CD4-positive, alpha-beta T cell treated with Interleukin-21 for 1 hour (primary cell): ENCODE results near the gene ATP8A2.

Experiments used
- DNase-seq: peaks from one replicate; pipeline ENCODE4 v3.0.0-alpha.2; 2020

Gene ATP8A2

DNA sequence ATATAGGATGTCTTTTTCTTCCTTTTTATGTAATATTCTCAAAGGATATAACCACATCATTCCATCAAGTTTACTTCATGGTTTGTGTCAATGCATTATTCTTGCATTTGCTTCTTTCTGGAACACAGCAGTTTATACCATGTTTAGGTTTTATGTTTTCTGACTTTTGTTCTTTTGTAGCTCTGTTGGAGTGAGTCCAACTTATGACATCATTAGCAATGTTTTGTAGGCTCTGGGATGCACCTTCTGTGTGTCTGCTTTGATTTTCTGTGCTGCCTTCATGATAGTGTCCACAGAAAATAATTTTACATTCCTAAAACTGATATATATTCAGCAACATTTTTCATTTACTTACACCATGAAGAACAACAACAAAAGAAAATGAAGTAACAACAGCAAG, 611.1 kb downstream of the ATP8A2 start:
- DNase-seq: no peak

DNA sequence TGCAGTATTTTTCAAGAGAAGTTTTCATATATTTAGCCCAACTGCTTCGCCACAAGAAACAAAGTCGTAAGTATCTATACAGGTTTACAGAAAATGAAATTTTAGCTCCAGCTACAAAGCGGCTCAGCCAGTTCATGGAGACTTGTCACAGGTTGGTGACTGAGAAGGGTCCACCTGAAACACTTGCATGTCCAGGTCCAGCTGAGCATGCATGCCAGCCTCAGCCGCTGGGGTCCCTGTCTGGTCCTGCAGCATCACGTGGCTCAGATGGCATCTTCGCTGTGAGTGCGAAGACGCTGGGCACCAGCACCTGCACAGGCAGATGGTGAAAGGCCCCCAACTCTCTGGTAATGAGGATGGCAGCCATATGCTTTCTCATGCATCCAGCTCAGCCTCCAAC, 616.2 kb downstream of the ATP8A2 start:
- DNase-seq: no peak

DNA sequence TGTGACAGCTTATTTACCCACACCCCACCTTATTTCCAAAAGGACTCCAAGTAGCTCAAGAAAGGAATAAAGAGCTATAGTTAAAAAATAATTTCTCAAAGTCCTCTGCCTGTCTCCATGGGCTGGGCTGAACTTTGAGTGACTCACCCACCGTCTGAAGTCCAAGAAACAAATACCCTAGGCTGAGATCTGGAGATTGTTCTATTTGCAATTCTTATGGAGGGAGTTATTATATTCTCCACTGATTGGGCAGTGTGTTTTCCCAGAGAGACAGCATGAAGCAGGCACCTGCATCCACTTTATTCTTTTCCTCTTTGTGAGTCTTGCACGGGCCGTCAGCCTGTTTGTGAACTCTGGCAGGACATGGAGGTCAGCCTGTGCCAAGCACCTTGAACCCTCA, 616.9 kb downstream of the ATP8A2 start:
- DNase-seq: no peak

DNA sequence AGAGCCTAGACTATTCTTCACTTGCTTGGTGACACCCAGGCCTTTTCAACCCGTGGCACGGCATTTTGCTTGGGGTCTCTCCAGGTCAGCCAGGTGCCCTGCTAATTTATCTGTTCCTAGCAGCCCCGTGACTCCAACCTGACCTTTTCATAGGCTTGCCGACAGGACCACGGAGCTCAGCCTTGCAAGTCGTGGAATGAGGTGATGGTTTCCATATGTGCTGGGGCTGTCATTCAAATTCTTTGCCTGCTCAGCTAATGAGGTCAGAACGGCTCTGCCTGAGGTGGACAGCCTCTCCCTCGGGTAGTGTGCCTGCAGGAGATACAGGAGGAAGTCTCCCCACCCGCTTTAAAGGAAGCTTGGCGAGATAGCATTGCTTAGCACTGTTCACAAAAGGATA, 619.0 kb downstream of the ATP8A2 start:
- DNase-seq: no peak

DNA sequence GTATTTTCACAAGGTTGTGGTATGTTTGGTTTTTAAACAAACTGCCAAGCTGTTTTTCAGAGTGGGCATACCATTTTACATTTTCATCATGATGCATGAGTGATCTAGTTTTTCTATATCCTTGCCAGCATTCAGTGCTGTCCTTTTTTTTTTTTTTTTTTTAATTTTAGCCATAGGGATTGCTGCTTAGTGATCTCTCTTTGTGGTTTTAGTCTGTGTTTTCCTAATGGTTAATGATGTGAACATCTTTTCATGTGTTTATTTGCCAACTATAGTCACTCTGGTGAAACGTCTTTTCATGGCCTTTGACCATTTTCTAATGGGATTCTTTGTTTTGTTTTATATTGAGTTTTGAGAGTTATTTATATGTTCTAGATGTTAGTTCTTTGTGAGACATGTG, 620.3 kb downstream of the ATP8A2 start:
- no peak for DNase-seq

DNA sequence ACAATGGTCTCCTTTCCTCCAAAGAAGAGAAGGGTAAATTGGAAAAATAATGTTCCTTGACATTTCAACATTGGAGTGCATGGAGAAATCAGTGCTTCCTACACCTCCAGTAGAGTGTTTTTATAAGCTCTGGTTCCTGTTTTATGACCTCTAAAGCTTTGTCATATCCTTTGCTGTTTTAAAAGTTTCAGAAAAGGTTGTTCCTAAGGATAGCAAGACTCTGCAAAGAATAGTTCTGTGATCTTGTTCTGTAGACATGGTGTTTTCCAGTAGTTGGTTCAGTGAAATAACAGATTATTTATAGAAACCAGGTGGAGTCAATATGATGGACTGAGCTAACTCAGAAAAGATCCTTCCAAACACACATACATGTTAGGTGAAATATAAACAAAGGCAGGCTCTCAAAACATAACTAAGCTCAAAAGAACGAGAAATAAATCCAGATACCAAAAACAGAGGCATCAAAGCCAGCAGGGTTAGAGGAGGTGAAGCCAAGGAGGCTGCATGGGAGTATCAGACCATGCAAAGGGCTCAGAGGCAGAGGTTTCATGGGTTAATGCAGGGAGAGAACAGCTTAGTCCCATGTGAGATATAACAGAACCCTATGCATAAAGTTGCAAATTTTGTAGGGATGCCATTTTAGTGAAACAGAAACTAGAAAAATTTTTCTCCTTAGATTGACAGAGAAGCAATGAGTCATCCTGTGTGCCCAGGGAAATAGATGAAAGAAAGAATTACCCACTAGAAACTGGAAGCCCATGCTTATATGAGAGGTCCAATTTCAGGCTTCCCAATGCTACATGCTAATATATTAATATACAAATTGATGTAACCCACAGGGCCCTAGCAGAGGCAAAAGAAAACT, 635.7 kb downstream of the ATP8A2 start:
- DNase-seq: no peak

DNA sequence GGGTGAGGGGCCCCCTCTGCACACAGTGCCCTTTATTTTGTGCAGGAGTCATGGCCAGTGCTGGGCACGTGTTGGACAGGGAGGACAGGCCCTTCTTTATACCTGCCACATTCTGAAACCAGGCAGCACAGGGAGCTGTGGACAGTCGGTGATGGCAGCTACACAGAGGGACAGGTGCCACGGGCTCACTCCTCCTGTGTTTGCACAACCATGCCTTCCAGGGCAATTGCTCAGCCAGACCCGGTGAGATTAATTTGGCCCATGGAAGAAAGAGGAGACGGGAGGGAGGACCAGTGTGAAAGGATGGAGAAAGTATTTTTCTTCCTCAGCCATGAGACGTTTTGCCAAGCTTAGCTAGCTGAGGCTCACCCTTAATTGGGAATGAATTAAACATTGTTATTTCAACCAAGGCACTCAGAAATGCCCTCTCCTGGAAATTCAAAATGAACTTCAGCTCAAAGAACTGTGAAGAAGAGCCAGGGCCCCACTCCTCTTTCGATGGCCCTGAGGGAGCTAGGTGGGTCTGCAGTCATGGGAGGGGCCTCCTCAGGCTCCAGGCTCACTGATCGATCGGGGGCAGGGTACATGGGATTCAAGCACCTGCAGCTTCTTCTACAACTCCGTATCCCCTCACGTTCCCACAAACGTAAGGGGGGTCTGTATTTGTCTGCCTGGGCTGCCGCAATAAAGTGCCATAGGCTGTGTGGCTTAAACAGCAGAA, 638.9 kb downstream of the ATP8A2 start:
- DNase-seq: no peak

DNA sequence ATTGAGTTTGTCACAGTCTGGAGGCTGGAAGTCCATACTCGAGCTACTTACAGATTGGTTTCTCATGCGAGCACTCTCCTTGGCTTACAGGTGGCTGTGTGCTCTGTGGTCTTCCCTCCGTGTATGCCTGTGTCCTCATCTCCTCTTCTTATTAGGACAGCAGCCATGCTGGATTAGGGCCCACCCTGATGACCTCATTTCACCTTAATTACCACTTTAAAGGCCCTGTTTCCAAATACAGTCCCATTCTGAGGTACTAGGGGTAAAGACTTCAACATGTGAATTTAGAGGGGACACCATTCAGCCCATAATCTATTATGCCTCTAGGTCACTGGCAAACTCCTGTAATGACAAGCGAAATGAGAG, 639.4 kb downstream of the ATP8A2 start:
- DNase-seq: no peak

DNA sequence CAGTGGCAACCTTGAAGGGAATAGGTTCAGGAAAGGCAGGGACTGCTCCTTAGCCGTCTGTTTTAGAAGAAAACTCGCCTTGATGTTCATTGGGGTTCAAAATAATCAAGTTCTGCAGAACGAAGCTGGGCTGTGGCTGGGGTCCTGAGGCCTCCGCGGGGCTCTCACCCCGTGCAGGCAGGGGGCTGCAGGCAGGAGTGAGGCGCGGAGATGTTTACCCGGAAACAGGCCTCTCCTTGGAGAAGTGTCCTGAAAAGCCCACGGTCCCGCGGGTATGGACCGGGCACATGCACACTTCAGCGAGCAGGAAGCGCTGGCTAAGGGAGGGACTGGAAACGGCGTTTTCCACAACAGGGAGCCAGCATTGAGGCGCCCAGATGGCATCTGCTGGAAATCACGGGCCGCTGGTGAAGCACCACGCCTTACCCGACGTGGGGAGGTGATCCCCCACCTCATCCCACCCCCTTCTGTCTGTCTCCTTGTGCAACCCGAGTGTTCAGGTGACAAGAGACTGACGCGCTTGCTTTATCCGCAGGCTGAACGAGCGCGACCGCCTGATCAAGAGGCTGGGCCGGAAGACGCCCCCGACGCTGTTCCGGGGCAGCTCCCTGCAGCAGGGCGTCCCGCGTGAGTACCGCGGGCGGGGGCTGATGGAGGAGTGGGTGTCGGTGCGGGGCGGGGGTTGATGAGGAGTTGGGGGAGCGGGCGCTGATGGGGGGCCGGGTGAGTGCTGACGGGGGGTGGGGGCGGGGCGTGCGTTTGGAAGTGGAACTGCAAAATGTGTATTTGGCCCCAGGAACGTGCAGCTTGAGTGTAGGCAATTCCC, 640.4 kb downstream of the ATP8A2 start:
- DNase-seq: peak; percentile 61

DNA sequence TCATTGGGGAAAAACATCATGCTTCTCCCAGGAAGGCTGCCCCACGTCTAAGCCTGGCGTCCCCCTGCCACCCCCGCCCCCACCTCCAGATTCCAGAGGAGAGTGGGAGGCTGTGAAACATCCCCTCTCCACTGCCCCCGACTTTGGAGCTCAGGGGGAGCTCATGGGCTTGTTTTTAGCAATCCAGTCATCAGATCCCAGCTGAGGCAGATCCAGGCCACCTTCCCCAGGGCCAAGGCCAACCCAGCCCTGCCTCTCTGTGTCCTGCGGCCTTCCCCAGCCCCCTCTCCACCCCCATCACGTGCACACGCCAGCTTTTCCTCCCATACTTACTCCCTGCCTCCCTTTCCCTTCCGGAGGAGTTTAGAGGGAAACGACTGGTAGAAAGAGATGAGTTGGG, 641.2 kb downstream of the ATP8A2 start:
- DNase-seq: no peak

DNA sequence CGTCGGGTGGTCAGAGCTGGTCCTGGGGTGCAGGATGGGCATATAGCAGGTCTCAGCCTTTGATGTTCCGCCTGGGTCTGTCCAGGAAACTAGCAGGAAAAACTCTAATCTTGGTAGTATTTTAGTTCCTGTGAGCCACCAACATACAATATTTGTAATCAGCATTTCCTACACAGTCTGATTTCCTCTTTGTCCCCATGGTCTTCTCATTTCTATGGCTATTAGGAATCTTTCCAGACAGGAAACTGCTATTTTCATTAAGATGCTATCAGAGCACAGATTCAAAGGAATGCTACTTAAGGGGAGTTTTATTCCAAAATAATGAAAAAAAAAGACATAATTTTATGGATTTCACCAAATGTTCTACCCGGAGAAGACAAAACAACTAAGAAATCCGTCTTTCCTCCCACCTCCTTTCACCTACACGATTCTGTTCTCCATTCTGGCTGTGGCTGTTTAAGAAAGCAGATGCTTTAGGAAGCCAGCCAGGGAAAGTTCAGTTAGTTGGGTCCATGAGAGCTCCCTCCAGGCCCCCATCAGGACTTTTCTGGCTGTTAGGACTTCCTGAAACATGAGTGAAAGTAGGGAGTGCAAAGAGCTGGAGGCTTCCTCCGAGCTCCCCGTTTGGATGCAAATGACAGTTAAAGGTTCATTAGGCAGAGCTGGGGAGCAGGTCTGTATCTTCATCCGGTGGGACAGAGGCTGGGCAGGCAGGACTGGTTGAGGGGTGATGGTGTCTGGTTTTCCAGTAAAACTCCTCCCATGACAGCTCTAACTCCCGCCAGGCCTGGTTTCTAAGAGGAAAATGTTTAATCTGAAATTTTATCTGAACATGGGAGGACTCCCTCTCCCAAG, 643.7 kb downstream of the ATP8A2 start:
- DNase-seq: no peak

DNA sequence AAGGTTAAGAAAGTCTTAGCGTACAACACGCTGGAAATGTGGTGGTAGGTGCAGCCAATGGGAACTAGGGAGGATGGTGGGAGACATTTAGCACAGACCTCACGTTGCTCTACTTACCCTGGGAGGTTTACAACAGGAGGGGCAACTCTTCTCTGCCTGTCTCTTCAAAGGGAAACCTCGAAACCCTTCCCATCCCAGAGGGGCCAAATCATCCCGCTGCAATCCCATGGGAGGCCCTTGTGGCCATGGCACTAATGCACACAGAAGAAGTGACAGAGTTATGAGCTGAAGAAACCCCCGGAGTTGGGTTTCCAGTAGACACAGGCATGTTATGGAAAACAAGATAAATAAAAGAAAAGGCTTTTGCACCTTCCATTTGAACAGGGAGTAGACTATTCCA, 644.4 kb downstream of the ATP8A2 start:
- DNase-seq: no peak

DNA sequence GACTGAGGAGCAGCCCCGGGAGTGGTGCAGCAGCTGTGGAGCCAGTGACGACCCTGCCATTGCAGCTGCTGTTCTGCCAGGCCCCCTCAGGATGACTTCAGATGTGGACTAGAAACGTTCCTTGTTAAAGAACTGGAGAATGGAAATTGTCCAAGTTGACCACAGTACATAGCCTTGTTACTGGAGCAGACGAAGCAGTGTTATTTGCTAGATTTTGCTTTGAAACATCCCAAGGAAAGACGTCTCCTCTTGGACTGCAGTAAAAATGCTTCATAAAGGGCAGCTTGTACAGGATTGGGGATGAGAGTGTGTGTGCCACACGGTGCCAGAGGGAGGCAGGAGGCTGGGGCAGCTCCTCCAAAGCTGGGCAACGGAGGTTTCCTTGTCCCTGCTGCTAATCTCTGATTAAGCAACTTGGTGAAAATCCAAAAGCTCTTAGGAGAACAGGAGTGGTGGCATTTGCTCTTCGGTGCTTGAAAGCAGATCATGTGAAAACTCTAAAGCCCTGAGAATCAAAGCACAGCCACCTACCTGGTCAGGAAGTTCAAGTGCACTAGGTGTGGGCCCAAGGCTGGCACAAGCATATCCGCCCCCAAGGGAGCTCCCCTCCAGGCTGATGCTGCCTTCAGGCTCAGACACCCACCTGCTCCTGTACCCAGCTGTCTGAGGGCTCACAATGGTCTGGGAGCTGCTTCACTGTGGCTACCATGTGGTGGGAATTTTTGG, 645.6 kb downstream of the ATP8A2 start:
- peak; percentile 5 for DNase-seq

DNA sequence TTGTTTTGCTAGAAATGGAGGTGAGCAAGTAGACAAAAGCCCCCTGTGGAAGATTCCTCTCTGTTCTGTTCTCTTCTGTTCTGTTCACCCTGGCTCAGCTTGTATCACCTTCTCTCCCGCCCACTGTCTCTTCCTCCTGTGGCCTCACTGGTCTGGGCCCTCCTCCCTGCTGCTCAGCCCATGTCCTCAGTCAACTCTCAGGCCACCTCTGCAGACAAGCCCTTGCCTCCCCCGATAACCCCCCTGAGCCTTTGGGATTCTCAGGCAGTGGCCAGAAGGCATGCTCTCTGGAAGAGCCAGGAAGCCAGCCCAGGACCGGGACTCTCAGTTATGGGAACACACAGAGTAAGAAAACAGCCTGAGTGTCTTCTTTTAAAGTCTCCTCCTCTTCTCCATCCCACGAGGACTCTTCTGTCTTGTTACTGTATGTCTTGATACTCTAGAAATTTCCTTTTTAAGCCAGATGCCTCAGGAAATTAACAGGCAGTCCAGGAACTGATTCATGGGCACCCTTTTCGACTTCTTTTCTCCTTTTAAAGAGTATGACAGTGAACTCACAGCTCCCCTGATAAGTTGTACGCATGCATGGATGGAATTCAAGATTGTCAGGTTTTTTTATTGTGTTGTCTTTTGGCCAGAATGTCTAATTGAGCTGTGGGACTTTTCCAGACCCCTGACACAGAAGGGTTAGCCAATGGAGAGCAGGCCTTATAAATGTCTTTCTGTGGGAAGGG, 646.3 kb downstream of the ATP8A2 start:
- DNase-seq: no peak

DNA sequence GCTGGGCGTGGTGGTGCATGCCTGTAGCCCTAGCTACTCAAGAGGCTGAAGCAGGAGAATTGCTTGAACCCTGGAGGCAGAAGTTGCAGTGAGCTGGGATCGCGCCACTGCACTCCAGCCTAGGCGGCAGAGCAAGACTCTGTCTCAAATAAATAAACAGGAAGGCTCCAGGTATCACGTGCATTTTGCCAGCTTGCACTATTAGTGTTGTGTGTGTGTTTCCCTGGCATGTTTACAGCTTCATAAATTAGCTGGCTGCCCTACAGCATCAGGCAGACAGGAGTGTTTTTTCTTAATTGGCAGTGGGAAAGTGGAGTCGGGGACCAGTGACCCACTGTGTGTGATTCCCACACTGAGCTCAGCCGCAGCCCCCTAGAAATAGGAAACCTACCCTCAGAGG, 647.5 kb downstream of the ATP8A2 start:
- DNase-seq: no peak

DNA sequence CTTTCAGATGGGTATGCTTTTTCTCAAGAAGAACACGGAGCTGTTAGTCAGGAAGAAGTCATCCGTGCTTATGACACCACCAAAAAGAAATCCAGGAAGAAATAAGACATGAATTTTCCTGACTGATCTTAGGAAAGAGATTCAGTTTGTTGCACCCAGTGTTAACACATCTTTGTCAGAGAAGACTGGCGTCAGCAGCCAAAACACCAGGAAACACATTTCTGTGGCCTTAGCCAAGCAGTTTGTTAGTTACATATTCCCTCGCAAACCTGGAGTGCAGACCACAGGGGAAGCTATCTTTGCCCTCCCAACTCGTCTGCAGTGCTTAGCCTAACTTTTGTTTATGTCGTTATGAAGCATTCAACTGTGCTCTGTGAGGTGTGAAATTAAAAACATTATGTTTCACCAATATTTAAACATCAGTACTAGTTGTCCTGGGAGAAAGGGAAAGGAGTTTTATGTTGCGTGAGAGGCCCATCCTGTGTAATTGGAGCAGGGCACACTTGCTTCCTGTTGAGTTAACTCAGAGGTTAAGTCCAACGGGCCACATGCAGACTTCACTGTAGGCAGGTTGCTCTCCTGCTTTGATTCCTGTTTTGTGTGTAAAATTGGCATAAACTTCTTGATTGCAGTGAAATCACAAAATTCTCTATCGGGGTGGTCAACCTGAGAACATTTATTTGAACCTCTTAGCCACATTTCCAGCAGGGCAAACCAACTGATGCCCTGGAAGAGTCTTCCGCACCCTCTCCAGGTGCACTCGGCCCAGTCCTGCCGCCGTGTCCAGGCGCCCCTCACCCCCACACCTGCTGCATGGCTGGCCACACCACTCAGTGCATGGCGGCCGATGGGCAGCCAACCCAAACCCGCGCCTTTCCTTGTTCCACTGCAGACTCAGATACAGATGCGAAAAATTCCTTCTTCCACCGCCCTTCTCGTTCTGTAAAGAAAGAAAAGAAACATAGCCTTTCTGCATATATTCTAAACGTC, 648.4 kb downstream of the ATP8A2 start:
- DNase-seq: no peak

DNA sequence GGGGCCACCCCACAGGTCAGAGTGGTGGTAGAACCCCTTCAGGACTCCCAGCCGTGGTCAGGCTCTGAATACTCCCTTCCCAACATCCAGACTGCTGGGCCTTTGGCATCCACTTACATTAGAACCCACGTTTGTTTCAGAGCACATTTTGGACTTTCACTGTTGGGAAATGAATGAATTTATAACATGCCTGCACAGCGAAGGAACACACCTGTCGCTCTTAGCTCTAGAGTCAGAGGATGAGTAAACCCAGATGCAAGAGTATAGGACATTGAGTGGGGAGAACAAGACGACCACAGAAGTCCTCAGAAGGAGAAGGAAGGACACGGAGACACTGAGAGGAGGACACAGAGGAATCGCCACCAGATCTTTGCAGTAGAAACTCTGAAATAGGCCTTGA, 649.1 kb downstream of the ATP8A2 start:
- DNase-seq: no peak

DNA sequence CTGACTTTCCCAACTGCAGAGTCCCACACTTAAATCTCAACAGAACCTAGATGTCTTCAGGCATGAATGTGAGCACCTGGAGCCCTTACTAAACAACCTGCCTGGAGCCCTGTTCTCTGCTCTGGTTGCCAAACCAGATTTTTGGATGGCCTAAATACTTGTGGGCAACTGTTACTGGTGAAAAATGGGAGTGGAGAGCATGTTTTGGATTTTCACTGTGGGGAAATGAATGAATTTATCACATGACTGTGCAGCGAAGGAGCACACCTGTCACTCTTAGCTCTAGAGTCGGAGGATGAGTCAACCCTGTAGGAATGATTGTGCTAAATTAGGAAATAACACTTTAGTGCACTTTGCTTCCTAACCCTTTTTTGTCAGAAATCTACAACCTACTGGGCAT, 649.7 kb downstream of the ATP8A2 start:
- DNase-seq: no peak

DNA sequence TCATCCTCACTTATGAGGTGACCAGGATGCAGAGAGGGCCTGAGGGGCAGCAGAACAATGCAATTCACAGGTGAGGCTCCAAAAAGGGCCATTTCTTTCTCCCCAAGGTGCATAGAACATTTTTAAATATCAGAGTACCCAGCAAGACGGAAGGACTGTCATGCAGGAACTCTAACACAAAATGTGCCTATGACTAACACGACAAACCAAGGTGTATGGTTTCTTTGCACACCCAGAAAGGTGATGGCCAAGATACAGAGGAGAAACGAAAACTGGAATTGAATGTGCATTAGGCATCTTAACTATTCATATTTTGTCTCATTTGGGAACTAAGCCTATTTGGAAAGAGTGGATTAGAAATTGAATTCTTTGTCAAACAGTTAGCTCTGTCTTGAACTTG, 650.2 kb downstream of the ATP8A2 start:
- no peak for DNase-seq
